H1 (cell line): ENCODE measurements around the gene PAFAH1B1. TPM values are rescaled to one million over a fixed set of nuclear protein-coding genes. Genes with fewer than 3 reads are reported as not detected.
"Not testable (repeated sequence)": the region's sequence is repeated elsewhere in the genome, so short reads cannot be mapped to it uniquely, and the experiment has no call there.

ENCODE experiments used
- CTCF ChIA-PET: fragments of 300-600 bp; sonication (Branson Sonifier 250); formaldehyde crosslinking; loops from one replicate; lab custom pipeline; 2021; ENCODE audit not compliant: partially characterized antibody; lab: Charles Lee
- POLR2A ChIA-PET: fragments of 300-600 bp; sonication (Branson Sonifier 250); formaldehyde crosslinking; loops from one replicate; lab custom pipeline; 2021; ENCODE audit warnings: inconsistent platforms; ENCODE audit not compliant: partially characterized antibody; lab: Charles Lee
- DNase-seq, 2 experiments: peaks; one replicate each; pipeline versions ENCODE4 v3.0.0 to v3.0.0-alpha.2; 2010 to 2022; ENCODE audit warnings: low spot score in 2 of 2, low read depth in 1 of 2, mixed read lengths in 1 of 2
- FAIRE-seq: peaks from 2 replicates; lab custom pipeline; 2011; peaks lifted over from hg19 to GRCh38; lab: Jason Lieb, UNC
- H2AFZ ChIP-seq: 2 replicates; pipeline ENCODE4 v1.8.1; 2012; ENCODE audit warnings: low read length, inconsistent platforms
- H2AK5ac ChIP-seq: 2 replicates; pipeline ENCODE4 v1.6.1; 2013; ENCODE audit warnings: low read depth, low read length
- H2BK120ac ChIP-seq: replicated peaks from 2 replicates; pipeline ENCODE3; 2013; ENCODE audit warnings: low read depth, low read length, inconsistent platforms
- H2BK12ac ChIP-seq: 2 replicates; pipeline ENCODE4 v1.6.1; 2013; ENCODE audit warnings: low read depth, low read length
- H2BK15ac ChIP-seq: 2 replicates; pipeline ENCODE4 v1.6.1; 2013; ENCODE audit warnings: low read length
- H2BK20ac ChIP-seq: 2 replicates; pipeline ENCODE4 v1.6.1; 2013; ENCODE audit warnings: low read length
- H2BK5ac ChIP-seq: 2 replicates; pipeline ENCODE4 v1.6.1; 2013; ENCODE audit warnings: low read depth, low read length
- H3K14ac ChIP-seq: 2 replicates; pipeline ENCODE4 v1.6.1; 2013; ENCODE audit warnings: inconsistent platforms; ENCODE audit not compliant: insufficient read length
- H3K18ac ChIP-seq: 2 replicates; pipeline ENCODE4 v1.6.1; 2013; ENCODE audit warnings: low read length; ENCODE audit errors: extremely low read depth
- H3K23ac ChIP-seq: 2 replicates; pipeline ENCODE4 v1.6.1; 2013; ENCODE audit warnings: inconsistent platforms; ENCODE audit not compliant: insufficient read length
- H3K23me2 ChIP-seq: 2 replicates; pipeline ENCODE4 v1.6.1; 2013; ENCODE audit warnings: low read depth, low read length
- H3K27ac ChIP-seq: 2 replicates; pipeline ENCODE4 v1.6.1; 2011; ENCODE audit warnings: low read depth, low read length, inconsistent platforms
- H3K27me3 ChIP-seq, 4 experiments: replicated peaks in 1 of 4; 1 replicate in 1 of 4; 2 replicates in 3 of 4; pipeline versions ENCODE4 v1.6.1 to v1.8.1; 2011 to 2013; ENCODE audit warnings: low read length in 3 of 4, mild to moderate bottlenecking in 3 of 4, inconsistent platforms in 2 of 4, mixed read lengths in 2 of 4, moderate library complexity in 1 of 4; ENCODE audit not compliant: control insufficient read depth in 3 of 4, insufficient read depth in 3 of 4; ENCODE audit errors: extremely low read depth in 1 of 4
- H3K36me3 ChIP-seq, 4 experiments: 2 replicates each; pipeline versions ENCODE4 v1.6.1 to v1.8.1; 2011 to 2013; ENCODE audit warnings: mild to moderate bottlenecking in 4 of 4, low read length in 3 of 4, moderate library complexity in 2 of 4, control low read depth in 1 of 4, inconsistent platforms in 1 of 4; ENCODE audit not compliant: insufficient read depth in 4 of 4, control insufficient read depth in 2 of 4
- H3K4ac ChIP-seq: replicated peaks from 2 replicates; pipeline ENCODE3; 2013; ENCODE audit warnings: low read length, low read depth, mixed read lengths, inconsistent platforms; ENCODE audit not compliant: insufficient read length
- H3K4me1 ChIP-seq, 4 experiments: replicated peaks in 1 of 4; 1 replicate in 1 of 4; 2 replicates in 3 of 4; pipeline versions ENCODE4 v1.6.1 to v1.8.1; 2011 to 2013; ENCODE audit warnings: low read length in 3 of 4, inconsistent platforms in 2 of 4, mixed read lengths in 1 of 4; ENCODE audit not compliant: insufficient read depth in 4 of 4, control insufficient read depth in 3 of 4
- H3K4me2 ChIP-seq, 2 experiments: 2 replicates each; pipeline versions ENCODE4 v1.6.1 to v1.8.1; 2011 to 2013; ENCODE audit warnings: low read depth in 2 of 2, low read length in 2 of 2, control low read depth in 1 of 2, inconsistent platforms in 1 of 2, mild to moderate bottlenecking in 1 of 2; ENCODE audit not compliant: insufficient read depth in 1 of 2
- H3K4me3 ChIP-seq, 4 experiments: fragments of 200-600, 300-600 bp in 1 of 4; sonication (generic), shearing (Covaris generic), sonication (Bioruptor Twin) in 1 of 4; 2 replicates each; pipeline versions ENCODE4 v1.5.1 to v1.8.1; 2011 to 2016; ENCODE audit warnings: low read length in 4 of 4, low read depth in 3 of 4, control low read depth in 2 of 4, inconsistent platforms in 2 of 4, mild to moderate bottlenecking in 2 of 4, mixed read lengths in 1 of 4, moderate library complexity in 1 of 4; ENCODE audit not compliant: insufficient read depth in 2 of 4; ENCODE audit errors: extremely low read depth in 1 of 4
- H3K56ac ChIP-seq: replicated peaks from 2 replicates; pipeline ENCODE3; 2013; ENCODE audit warnings: low read depth, mild to moderate bottlenecking, mixed read lengths, low read length, inconsistent platforms; ENCODE audit not compliant: insufficient read length
- H3K79me1 ChIP-seq: 2 replicates; pipeline ENCODE4 v1.6.1; 2013; ENCODE audit warnings: low read depth, low read length, control low read depth
- H3K79me2 ChIP-seq, 2 experiments: 2 replicates each; pipeline versions ENCODE4 v1.6.1 to v1.8.1; 2012 to 2013; ENCODE audit warnings: low read length in 2 of 2, mild to moderate bottlenecking in 2 of 2, inconsistent platforms in 1 of 2; ENCODE audit not compliant: insufficient read depth in 2 of 2, control insufficient read depth in 1 of 2
- H3K9ac ChIP-seq, 4 experiments: replicated peaks in 1 of 4; 1 replicate in 1 of 4; 2 replicates in 3 of 4; pipeline versions ENCODE4 v1.6.1 to v1.8.1; 2011 to 2013; ENCODE audit warnings: low read depth in 3 of 4, low read length in 3 of 4, control low read depth in 2 of 4, mild to moderate bottlenecking in 2 of 4, moderate library complexity in 2 of 4, inconsistent platforms in 1 of 4; ENCODE audit errors: extremely low read depth in 1 of 4
- H3K9me3 ChIP-seq, 2 experiments: 2 replicates each; pipeline versions ENCODE4 v1.6.1 to v1.8.1; 2012 to 2013; ENCODE audit warnings: mild to moderate bottlenecking in 2 of 2, moderate library complexity in 2 of 2, control low read depth in 1 of 2, inconsistent platforms in 1 of 2, low read depth in 1 of 2, low read length in 1 of 2, mixed read lengths in 1 of 2; ENCODE audit not compliant: insufficient read depth in 2 of 2
- H4K20me1 ChIP-seq, 2 experiments: replicated peaks in 1 of 2; 2 replicates each; pipeline versions ENCODE3 to v1.8.1; 2011 to 2013; ENCODE audit warnings: inconsistent platforms in 2 of 2, low read length in 2 of 2, mild to moderate bottlenecking in 1 of 2; ENCODE audit not compliant: insufficient read depth in 2 of 2, control insufficient read depth in 1 of 2
- H4K5ac ChIP-seq: 2 replicates; pipeline ENCODE4 v1.6.1; 2013; ENCODE audit warnings: low read length, low read depth, mixed read lengths, inconsistent platforms; ENCODE audit not compliant: insufficient read length
- H4K8ac ChIP-seq: 2 replicates; pipeline ENCODE4 v1.8.0; 2013; ENCODE audit warnings: mild to moderate bottlenecking, moderate library complexity, low read length, inconsistent platforms; ENCODE audit not compliant: insufficient read depth; ENCODE audit errors: extremely low read depth
- H4K91ac ChIP-seq: replicated peaks from 2 replicates; pipeline ENCODE3; 2013; ENCODE audit warnings: low read length, mixed read lengths, inconsistent platforms; ENCODE audit not compliant: insufficient read length
- ATF2 ChIP-seq: IDR thresholded peaks from 2 replicates; pipeline ENCODE4 v1.6.1; 2012; ENCODE audit warnings: low read length, inconsistent platforms
- KDM1A ChIP-seq: fragments of 200-600, 300-600 bp; sonication (generic); IDR thresholded peaks from 2 replicates; pipeline ENCODE4 v1.7.1; 2016; ENCODE audit warnings: mild to moderate bottlenecking, low read length, borderline replicate concordance
- WGBS, 2 experiments: shearing (Covaris generic) in 1 of 2; methylation state at CpG; one replicate each; pipeline versions ENCODE4 v1.1.6 to v1.1.7; 2013 to 2015; ENCODE audit warnings: low lambda C conversion rate in 2 of 2, mixed read lengths in 2 of 2, inconsistent platforms in 1 of 2, low coverage in 1 of 2, missing lambda C conversion rate in 1 of 2; ENCODE audit not compliant: insufficient replicate concordance in 2 of 2, insufficient coverage in 1 of 2, insufficient read length in 1 of 2; ENCODE audit errors: extremely low coverage in 1 of 2, missing lambda C conversion rate in 1 of 2; 5-methylcytosine and 5-hydroxymethylcytosine counted together
- polyA plus RNA-seq, 7 experiments: library from polyadenylated mRNA; depleted of rRNA in 3 of 7; stranded (reverse) in 5 of 7; unstranded in 2 of 7; fragments of >200 nt in 5 of 7; fragments of 200-250 nt in 2 of 7; gene quantifications; 1 replicate in 5 of 7; 2 replicates in 1 of 7; 4 replicates in 1 of 7; pipeline versions ENCODE4 v1.2.1 to v1.2.3, GENCODE V29; 2011 to 2013; ENCODE audit warnings: missing spikeins in 2 of 7, mixed read lengths in 2 of 7
- total RNA-seq: library from RNA; stranded (reverse); fragmentation: NEBNext Ultra II Directional; extraction: Animal tissue kit (Norgen Biotek cat#: 25700); gene quantifications from 2 replicates; pipeline ENCODE4 v1.2.1, GENCODE V29; 2021

PAFAH1B1 gene
- total and polyA plus RNA-seq, 2 of the 8 experiments (the other 6 are each of a cell fraction or from before 2014, with no cell fraction given), result 42.0 to 152 TPM

GRCh38 chr17:2649191-2649590, 55.7 kb downstream of the PAFAH1B1 start (continued):
- TF ChIP-seq ATF2 (no peak), KDM1A (no peak)

GRCh38 chr17:2652911-2653310, 59.5 kb downstream of the PAFAH1B1 start:
- H3K9me3 ChIP-seq, FAIRE-seq, H3K36me3 ChIP-seq, H2AK5ac ChIP-seq, H3K27ac ChIP-seq, H4K8ac ChIP-seq, H3K56ac ChIP-seq, H2BK120ac ChIP-seq, H2BK12ac ChIP-seq, H3K9ac ChIP-seq, H3K14ac ChIP-seq, H2BK20ac ChIP-seq, H2BK15ac ChIP-seq, H3K79me1 ChIP-seq, H3K4me3 ChIP-seq, H4K20me1 ChIP-seq, H3K4me1 ChIP-seq, POLR2A ChIA-PET, H2AFZ ChIP-seq, H2BK5ac ChIP-seq, H3K23ac ChIP-seq, H3K4me2 ChIP-seq, DNase-seq, H3K27me3 ChIP-seq, H3K23me2 ChIP-seq, H4K91ac ChIP-seq, H4K5ac ChIP-seq, H3K4ac ChIP-seq, H3K18ac ChIP-seq: not testable (repeated sequence)
- H3K79me2 ChIP-seq, result peaks cover 0 to 41% of the 10 kb centered on the region in 2 experiments; a peak in 2 of 4 replicates
- WGBS, 2 experiments, result 95% methylated on average over 3 of the region's 3 CpGs; no CpG with 5 or more reads in 1 of the 2 experiments
- CTCF ChIA-PET, result interaction anchor here (0.7 to 1.0 kb wide), 2 partner anchors 19 to 36 kb away, joined by 3 read pairs; no protein-coding TSS in a partner anchor
